ENCODE results near the gene GPR65. TPM values are rescaled to one million over a fixed set of nuclear protein-coding genes. Genes with fewer than 3 reads are reported as not detected.

Gene GPR65
- total and polyA plus RNA-seq, 2 donors (not counting 1 experiment from before 2014, with no cell fraction given): 8.7 to 13.4 TPM

GRCh38 chr14:88025313-88025712, 20.4 kb downstream of the GPR65 start:
- H3K9ac ChIP-seq (ENCODE audit: low read length): no peak overlapping the region
- H3K9me3 ChIP-seq (ENCODE audit: control extremely low read depth in 1 of 3, control insufficient read depth in 2 of 3, insufficient read depth in 1 of 3, low read length in 2 of 3): no peaks in the 10 kb centered on the region
- DNase-seq (no peak), ATAC-seq (ENCODE audit: low read depth) (no peak)
- H3K9me3 Mint-ChIP-seq (ENCODE audit: insufficient read depth): no peaks in the 10 kb centered on the region
- H3K4me3 Mint-ChIP-seq: no peak overlapping the region
- no CpG with 5 or more reads among the region's 3 CpGs for WGBS (ENCODE audit: insufficient coverage)
- H3K4me2 ChIP-seq (replicated peaks; ENCODE audit: low read depth, low read length, poor library complexity, severe bottlenecking): no peak overlapping the region
- H3K4me1 Mint-ChIP-seq: peaks cover 26% of the 10 kb centered on the region
- H3K4me1 ChIP-seq (ENCODE audit: control insufficient read depth in 2 of 2, insufficient read depth in 2 of 2, low read length in 2 of 2): peaks cover 11 to 16% of the 10 kb centered on the region in 2 donors
- H3K27ac Mint-ChIP-seq: no peak overlapping the region
- ChIA-PET CTCF (interaction anchor here (2.4 kb wide), 1 partner anchor 11 kb away, joined by 13 read pairs; no protein-coding TSS in a partner anchor), POLR2A (no interaction called here)
- H3K36me3 ChIP-seq (replicated peaks in 1 of 2; ENCODE audit: control extremely low read depth in 1 of 2, control insufficient read depth in 1 of 2, extremely low read depth in 1 of 2, insufficient read depth in 2 of 2, low read length in 1 of 2): no peaks in the 10 kb centered on the region
- no peaks in the 10 kb centered on the region for H3K27me3 Mint-ChIP-seq
- TF ChIP-seq EZH2 (IDR thresholded peaks at IDR 0.05; ENCODE audit: borderline replicate concordance, insufficient read depth, low read depth, low read length, poor library complexity, severe bottlenecking) (no peak), CTCF (IDR thresholded peaks at IDR 0.05) (no peak)
- no peaks in the 10 kb centered on the region for H3K27me3 ChIP-seq (replicated peaks in 1 of 4; ENCODE audit: control extremely low read depth in 1 of 4, control insufficient read depth in 3 of 4, insufficient read depth in 4 of 4, low read length in 3 of 4)
- H3K27ac ChIP-seq (ENCODE audit: low read length in 2 of 2): no peak overlapping the region
- no peak overlapping the region for H3K4me3 ChIP-seq (ENCODE audit: control extremely low read depth in 1 of 5, extremely low read depth in 1 of 5, insufficient read depth in 1 of 5, low read depth in 2 of 5, low read length in 4 of 5)
- H2AFZ ChIP-seq (ENCODE audit: insufficient read depth, low read depth, low read length, poor library complexity, severe bottlenecking): no peak overlapping the region
- H4K20me1 ChIP-seq (ENCODE audit: control insufficient read depth, insufficient read depth, low read length, poor library complexity, severe bottlenecking): no peaks in the 10 kb centered on the region
- intact Hi-C loops (cut with micrococcal nuclease): no loop called here
- no peaks in the 10 kb centered on the region for H3K79me2 ChIP-seq (ENCODE audit: control insufficient read depth, insufficient read depth, low read length)

DNA sequence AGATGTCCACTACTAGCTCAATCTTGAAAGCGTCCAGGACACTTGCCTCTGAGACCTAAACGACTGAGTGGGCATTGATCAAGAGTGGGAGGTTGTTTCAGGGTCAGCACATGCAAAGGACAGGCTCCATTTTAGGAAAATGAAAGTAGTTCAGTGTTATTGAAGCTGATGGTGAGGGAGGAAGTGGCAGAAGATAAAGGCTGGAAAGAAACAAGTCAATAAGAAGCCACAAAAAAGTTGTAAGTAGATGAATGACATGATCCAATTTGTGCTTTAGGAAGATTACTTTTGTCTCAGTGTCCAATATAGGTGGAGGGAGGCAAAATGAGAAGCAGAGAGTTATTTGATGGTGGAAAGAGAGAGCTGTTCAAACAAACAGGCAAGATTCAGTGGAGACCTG, 22.0 kb downstream of the GPR65 start:
- no peaks in the 10 kb centered on the region for H3K36me3 ChIP-seq (replicated peaks in 1 of 2; ENCODE audit: control extremely low read depth in 1 of 2, control insufficient read depth in 1 of 2, extremely low read depth in 1 of 2, insufficient read depth in 2 of 2, low read length in 1 of 2)
- ATAC-seq (ENCODE audit: low read depth): no peak
- H2AFZ ChIP-seq (ENCODE audit: insufficient read depth, low read depth, low read length, poor library complexity, severe bottlenecking): no peak overlapping the region
- no peaks in the 10 kb centered on the region for H3K27me3 ChIP-seq (replicated peaks in 1 of 4; ENCODE audit: control extremely low read depth in 1 of 4, control insufficient read depth in 3 of 4, insufficient read depth in 4 of 4, low read length in 3 of 4)
- Mint-ChIP-seq H3K4me3 (no peak overlapping the region), H3K27ac (no peak overlapping the region), H3K9me3 (ENCODE audit: insufficient read depth) (no peaks in the 10 kb centered on the region), H3K27me3 (no peaks in the 10 kb centered on the region), H3K4me1 (peaks cover 26% of the 10 kb centered on the region)
- TF ChIP-seq CTCF (IDR thresholded peaks at IDR 0.05): no peak
- no peak for TF ChIP-seq EZH2 (IDR thresholded peaks at IDR 0.05; ENCODE audit: borderline replicate concordance, insufficient read depth, low read depth, low read length, poor library complexity, severe bottlenecking)
- H4K20me1 ChIP-seq (ENCODE audit: control insufficient read depth, insufficient read depth, low read length, poor library complexity, severe bottlenecking): no peaks in the 10 kb centered on the region
- ChIA-PET POLR2A (no interaction called here), CTCF (interaction anchor here (2.4 kb wide), 1 partner anchor 12 kb away, joined by 13 read pairs; no protein-coding TSS in a partner anchor)
- no peaks in the 10 kb centered on the region for H3K9me3 ChIP-seq (ENCODE audit: control extremely low read depth in 1 of 3, control insufficient read depth in 2 of 3, insufficient read depth in 1 of 3, low read length in 2 of 3)
- DNase-seq: no peak
- WGBS (ENCODE audit: insufficient coverage): 59% methylated on average over 2 of the region's 2 CpGs
- no peak overlapping the region for H3K9ac ChIP-seq (ENCODE audit: low read length)
- intact Hi-C loops (cut with micrococcal nuclease): no loop called here
- no peak overlapping the region for H3K4me3 ChIP-seq (ENCODE audit: control extremely low read depth in 1 of 5, extremely low read depth in 1 of 5, insufficient read depth in 1 of 5, low read depth in 2 of 5, low read length in 4 of 5)
- H3K4me1 ChIP-seq (ENCODE audit: control insufficient read depth in 2 of 2, insufficient read depth in 2 of 2, low read length in 2 of 2): peaks cover 11 to 17% of the 10 kb centered on the region in 2 donors
- no peak overlapping the region for H3K27ac ChIP-seq (ENCODE audit: low read length in 2 of 2)
- no peaks in the 10 kb centered on the region for H3K79me2 ChIP-seq (ENCODE audit: control insufficient read depth, insufficient read depth, low read length)
- no peak overlapping the region for H3K4me2 ChIP-seq (replicated peaks; ENCODE audit: low read depth, low read length, poor library complexity, severe bottlenecking)

Measured in B cell (primary cell).